IMR-90 (cell line): ENCODE data around the gene NEXMIF.

Source experiments
- CTCF ChIP-seq: conservative IDR thresholded peaks from 2 replicates; pipeline ENCODE4 v1.5.1; 2012; ENCODE audit warnings: mild to moderate bottlenecking, low read depth, low read length, improper control_type of control experiment
- ELK1 ChIP-seq: fragments of 150-350 bp; IDR thresholded peaks from 2 replicates; pipeline ENCODE4 v1.6.1; 2016; ENCODE audit warnings: low read depth, mild to moderate bottlenecking, low read length, moderate library complexity, borderline replicate concordance
- MAZ ChIP-seq: IDR thresholded peaks from 2 replicates; pipeline ENCODE4 v1.6.1; 2012; ENCODE audit warnings: low read depth, mild to moderate bottlenecking, low read length, improper control_type of control experiment, moderate library complexity, borderline replicate concordance
- MXI1 ChIP-seq: IDR thresholded peaks from 2 replicates; pipeline ENCODE4 v1.6.1; 2012; ENCODE audit warnings: low read depth, mild to moderate bottlenecking, low read length, moderate library complexity, borderline replicate concordance
- POLR2A ChIP-seq: IDR thresholded peaks from 2 replicates; pipeline ENCODE4 v1.6.1; 2012; ENCODE audit warnings: mild to moderate bottlenecking, low read depth, low read length
- RAD21 ChIP-seq: IDR thresholded peaks from 2 replicates; pipeline ENCODE4 v1.6.1; 2012; ENCODE audit warnings: low read length, improper control_type of control experiment
- USF2 ChIP-seq: fragments of 150-350 bp; IDR thresholded peaks from 2 replicates; pipeline ENCODE4 v1.6.1; 2017; ENCODE audit warnings: mild to moderate bottlenecking, antibody characterized with exemption, low read length, low read depth

GRCh38 chrX:74890676-74891430 is 34.4 kb downstream of the NEXMIF start:
- TF ChIP-seq CTCF (no peak), POLR2A (no peak), RAD21 (no peak), MXI1 (no peak), MAZ (no peak), ELK1 (no peak), USF2 (no peak)
